ENCODE data around the gene REEP2.
"Not testable (repeated sequence)": the region's sequence is repeated elsewhere in the genome, so short reads cannot be mapped to it uniquely, and the experiment has no call there.

Gene REEP2

DNA sequence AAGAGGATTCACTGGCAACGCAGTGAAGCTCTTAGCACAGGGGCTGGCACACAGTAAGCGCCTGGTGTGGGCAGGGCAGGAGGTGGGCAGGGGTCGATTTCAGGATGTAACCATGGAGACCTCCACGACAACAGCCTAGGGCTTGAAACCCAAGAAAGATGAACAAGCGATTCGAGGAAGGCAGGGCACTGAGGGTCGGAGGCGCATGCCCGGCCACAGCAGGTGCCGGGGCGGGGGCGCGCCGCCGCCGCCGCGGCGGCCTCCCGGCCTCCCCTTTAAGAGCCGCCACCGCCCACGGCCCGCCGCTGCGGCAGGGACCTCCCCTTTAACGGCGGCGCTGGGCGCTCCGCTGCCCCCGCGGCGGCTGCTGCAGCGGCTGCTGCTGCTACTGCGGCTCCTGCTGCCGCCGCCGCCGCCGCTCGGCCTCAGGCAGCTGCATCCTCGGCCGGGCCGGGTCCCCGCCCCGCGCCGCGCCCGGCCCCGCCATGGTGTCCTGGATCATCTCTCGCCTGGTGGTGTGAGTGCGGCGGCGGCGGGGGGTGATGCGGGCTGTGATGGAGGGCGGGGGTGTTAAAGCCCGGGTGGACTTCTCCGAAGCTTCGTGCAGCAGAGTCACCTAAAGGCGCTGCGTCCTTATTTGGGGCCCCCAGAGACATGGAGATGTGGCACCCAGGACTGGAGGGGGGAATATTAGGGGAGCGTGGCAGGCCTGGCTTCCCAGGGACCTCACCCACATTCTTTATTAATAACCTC lies at the start of gene REEP2:
Gene REEP2 (plus strand): TSS at position 334 of the 753 bp plus-strand sequence. CDS start 152 bp downstream, at position 486.
- DNase-seq: peak; percentile 53

DNA sequence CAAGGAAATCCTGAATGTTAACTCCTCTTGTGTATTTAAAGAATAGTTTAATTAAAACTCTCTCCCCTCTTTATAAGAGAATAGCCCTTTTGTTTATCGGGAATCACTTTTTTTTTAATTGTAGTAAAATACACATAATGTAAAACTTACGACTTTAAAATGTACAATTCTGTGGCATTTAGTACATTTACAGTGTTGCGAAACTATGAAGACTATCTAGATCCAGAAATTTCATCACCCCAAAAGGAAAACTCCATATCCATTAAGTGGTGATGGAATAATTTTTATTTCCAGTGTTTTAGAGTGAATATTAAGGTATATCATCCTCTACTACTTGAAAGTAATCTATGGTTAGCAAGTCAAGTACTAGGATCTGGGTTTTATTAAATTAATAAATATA lies 49.5 kb upstream of the REEP2 start:
- DNase-seq: no peak

DNA sequence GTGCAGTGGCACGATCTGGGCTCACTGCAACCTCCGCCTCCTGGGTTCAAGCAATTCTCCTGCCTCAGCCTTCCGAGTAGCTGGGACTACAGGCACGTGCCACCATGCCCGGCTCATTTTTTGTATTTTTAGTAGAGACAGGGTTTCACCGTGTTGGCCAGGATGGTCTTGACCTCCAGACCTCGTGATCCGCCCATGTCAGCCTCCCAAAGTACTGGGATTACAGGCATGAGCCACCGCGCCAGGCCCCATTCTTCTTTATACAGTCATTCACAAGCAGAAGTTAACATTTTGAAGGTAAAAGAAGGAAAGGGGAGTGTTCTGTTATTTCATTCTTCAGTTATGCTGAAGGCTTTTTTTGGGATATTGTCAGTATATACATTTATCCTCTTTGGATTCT lies 48.9 kb upstream of the REEP2 start:
- DNase-seq: not testable (repeated sequence)

DNA sequence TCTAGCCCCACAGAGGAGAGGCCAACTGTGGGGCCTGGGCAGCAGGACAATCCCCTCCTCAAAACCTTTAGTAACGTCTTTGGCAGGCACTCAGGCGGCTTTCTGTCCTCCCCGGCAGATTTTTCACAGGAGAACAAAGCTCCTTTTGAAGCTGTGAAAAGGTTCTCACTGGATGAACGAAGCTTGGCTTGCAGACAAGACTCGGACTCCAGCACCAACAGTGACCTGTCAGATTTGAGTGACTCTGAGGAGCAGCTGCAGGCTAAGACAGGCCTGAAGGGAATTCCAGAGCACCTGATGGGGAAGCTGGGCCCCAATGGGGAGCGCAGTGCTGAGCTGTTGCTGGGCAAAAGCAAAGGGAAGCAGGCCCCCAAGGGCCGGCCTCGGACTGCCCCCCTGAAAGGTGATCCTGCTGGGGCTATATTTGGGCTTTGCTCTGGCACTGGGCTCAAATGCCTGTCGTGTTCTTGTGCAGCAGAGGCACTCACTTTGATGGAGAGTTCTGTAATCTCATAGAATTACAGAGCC lies 46.9 kb upstream of the REEP2 start:
- DNase-seq: no peak

DNA sequence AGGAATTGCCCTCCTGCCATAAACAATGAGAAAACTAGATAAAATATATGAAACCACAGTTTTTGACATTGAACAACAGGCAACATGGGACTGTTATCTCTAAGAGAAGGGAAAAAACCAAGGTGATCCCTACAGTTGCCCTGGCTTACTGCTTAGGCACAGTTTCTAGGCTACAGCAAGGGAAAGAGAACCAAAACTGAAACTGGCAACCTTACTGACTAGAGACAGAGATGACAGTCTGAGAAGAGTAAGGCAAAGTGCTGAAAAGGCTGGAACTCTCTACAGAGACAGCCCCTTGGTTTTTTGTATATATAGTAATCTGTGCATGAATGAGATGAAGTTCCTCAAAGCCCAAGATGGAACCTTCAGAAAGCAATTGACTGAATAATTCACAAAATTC lies 36.2 kb upstream of the REEP2 start:
- DNase-seq: peak; percentile 40

GRCh38 chr5:138408023-138408422 lies 30.8 kb upstream of the REEP2 start:
- DNase-seq: peak; percentile 21

DNA sequence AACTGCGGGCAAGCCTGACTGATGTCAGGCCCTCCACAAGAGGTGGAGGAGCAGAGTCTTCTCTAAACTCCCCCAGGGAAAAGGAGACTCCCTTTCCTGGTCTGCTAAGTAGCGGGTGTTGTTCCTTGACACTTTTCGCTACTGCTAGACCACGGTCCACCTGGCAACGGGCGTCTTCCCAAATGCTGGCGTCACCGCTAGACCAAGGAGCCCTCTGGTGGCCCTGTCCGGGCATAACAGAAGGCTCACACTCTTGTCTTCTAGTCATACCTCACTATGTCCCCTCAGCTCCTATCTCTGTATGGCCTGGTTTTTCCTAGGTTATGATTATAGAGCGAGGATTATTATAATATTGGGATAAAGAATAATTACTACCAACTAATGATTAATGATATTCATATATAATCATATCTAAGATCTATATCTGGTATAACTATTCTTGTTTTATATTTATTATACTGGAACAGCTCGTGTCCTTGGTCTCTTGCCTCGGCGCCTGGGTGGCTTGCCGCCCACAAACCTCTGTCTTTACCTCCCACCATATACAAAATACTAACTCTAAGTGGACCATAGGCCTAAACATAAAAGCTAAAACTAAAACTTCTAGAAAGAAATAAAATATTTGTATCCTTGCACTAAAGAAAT lies 27.7 kb upstream of the REEP2 start:
- DNase-seq: peak; percentile 26

- DNase-seq: no peak
These were observed 20.4 kb upstream of the REEP2 start for GRCh38 chr5:138418444-138418843.

DNA sequence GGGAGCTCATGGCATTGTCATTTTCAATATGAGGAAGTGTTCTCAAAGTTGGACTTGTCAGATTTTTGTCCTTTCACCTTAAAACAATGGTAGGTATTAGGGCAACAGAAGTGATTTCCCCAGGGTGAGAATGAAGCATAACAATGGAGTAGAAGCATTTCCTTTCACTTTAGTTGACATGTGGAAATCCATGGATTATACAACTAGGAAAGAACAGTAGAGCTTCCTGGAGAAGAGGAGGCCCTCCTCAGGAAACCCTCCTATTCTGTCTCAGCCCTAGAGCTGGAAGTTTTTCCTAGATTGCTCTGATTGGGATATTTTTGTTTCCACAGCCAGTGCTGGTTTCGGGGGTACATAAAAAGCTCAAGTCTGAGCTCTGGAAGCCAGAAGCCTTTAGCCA lies 13.8 kb upstream of the REEP2 start:
- no peak for DNase-seq

GRCh38 chr5:138435943-138436342 lies 2.9 kb upstream of the REEP2 start:
- DNase-seq: no peak

DNA sequence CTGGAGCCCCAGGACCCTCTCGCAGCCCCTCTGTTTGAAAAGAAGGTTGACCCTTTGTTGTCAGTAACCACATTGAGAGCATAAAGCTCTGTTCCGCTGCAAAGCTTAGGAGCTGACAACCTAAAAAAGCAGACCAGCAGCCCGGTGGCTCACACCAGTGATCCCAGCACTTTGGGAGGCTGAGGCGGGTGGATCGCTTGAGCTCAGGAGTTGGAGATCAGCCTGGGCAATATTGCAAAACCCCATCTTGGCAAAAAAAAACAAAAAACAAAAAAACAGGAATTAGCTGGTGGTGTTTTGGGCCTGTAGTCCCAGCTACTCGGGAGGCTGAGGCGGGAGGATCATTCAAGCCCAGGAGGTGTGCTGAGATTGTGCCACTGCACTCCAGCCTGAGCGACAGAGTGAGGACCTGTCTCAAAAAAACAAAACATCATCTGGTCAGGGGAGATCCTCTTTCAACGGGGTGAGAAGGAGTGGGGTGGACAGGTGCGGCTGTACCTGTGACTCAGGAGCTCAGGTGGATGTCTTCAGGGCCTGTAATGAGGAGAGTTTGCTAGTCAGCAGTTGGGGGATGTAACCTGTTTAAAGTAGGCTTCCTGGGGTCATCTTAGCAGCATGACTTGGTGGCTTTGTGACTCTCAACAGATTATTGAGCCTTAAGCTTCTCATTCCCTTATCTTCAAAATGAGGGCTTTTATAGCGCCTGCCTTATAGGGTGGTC lies 694 bp upstream of the REEP2 start:
- no peak for DNase-seq

GRCh38 chr5:138439477-138440158 lies 761 bp downstream of the REEP2 start:
- DNase-seq: no peak

- DNase-seq: no peak
These were observed 1.6 kb downstream of the REEP2 start for GRCh38 chr5:138440159-138441073.

GRCh38 chr5:138441221-138441620 lies 2.4 kb downstream of the REEP2 start:
- DNase-seq: no peak

DNA sequence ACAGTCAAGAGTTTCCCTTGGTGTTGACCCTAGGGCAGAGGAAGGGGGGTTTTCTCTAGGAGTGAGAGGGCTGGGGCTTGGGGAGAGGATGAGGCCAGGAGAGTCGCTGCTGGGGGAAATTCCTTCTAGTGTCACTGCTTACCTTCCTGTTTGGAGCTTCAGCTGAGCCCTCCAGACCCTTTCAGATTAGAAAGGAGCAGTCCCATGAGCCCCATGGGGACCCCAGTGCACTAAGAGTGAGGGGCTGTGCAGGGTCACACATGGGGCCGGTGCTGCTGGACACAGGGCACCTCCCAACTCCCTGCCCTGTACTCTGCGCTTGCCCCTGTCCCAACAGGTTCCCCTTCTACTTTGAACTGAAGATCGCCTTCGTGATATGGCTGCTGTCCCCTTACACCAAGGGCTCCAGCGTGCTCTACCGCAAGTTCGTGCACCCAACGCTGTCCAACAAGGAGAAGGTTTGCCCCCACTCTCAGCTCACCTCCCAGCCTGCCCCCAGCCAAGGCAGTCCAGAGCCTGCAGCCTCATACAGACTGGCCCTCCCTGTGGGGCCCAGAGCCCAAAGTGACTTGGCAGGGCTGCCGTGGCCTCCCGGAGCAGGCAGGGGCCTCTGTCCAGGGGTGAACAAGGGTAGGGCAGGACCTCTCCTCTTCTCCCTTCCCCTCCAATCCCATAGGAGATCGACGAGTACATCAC lies 5.4 kb downstream of the REEP2 start:
- no peak for DNase-seq

- DNase-seq: no peak
These were observed 6.1 kb downstream of the REEP2 start for GRCh38 chr5:138444774-138445546.

DNA sequence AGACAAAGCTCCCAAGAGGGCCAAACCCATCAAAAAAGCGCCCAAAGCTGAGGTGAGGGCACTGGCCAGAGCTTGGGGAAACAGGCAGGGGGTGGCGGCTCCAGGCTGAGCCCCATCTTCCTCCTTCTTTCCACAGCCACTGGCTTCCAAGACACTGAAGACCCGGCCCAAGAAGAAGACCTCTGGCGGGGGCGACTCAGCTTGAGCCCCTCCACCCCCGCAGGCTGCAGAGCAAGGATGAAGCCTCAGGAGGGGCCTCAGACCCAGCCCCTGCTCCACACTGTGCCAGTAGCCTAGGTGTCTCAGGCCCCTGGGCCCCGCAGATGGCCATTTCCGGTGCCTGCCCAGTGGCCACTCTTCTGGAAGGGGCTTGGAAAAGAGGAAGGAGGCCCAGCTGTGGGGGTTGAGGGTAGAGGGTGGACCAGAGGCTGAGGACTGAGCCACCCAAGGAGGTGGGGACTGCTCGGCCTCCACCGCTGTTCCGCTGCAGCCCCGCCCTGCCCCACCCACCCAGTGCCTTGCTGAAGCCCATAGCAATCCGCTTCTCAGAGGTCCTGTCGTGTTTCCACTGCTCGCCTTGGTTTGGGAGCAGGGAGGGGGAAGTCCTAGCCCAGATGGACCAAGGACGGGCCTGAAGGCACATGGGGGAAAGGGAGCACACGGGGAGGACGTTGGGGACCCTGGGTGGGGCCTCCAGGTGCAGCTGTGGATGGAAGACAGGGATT lies 6.9 kb downstream of the REEP2 start:
- DNase-seq: no peak

DNA sequence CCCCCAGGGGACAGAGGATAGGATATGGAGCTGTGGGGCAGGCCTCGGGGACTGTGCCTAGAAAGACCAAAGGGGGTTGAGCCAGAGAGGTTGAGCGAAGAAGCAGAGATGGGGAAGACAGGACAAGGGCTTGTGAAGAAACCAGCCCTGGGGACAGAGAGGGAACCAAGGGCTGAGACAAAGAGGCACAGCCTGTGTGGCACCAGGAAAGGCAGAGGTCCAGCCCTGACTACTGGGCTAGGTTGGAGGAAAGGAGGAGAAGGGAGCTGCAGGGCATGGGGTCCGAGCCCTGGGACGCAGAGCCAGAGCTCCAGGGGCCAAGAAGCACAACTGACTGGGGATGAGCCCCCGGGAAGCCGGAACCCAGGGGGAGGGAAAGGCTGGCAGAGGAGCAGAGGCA lies 9.2 kb downstream of the REEP2 start:
- DNase-seq: no peak

GRCh38 chr5:138448481-138449398 lies 9.9 kb downstream of the REEP2 start:
- DNase-seq: no peak
